Memory B cell (primary cell): ENCODE results near the gene RNF214.

ENCODE experiments used
- ATAC-seq: fragments of 150-1000 bp; cut with Tn5 transposase; 2 replicates; pipeline ENCODE4 v1.10.0; 2021; ENCODE audit warnings: low read depth, mild to moderate bottlenecking, moderate library complexity
- DNase-seq, 2 donors: peaks; one replicate each; pipeline ENCODE4 v3.0.0; 2022; ENCODE audit warnings: low spot score in 2 of 2
- H3K27ac Mint-ChIP-seq: one replicate; pipeline ENCODE4 v1.8.0; 2022; ENCODE audit warnings: mild to moderate bottlenecking, moderate library complexity, mixed read lengths
- H3K27me3 Mint-ChIP-seq: one replicate; pipeline ENCODE4 v1.8.0; 2022; ENCODE audit warnings: mixed read lengths
- H3K36me3 Mint-ChIP-seq: one replicate; pipeline ENCODE4 v1.8.0; 2022; ENCODE audit warnings: mild to moderate bottlenecking, mixed read lengths
- H3K4me1 Mint-ChIP-seq: one replicate; pipeline ENCODE4 v1.8.0; 2022; ENCODE audit warnings: mixed read lengths
- H3K4me3 Mint-ChIP-seq: one replicate; pipeline ENCODE4 v1.8.0; 2022; ENCODE audit warnings: mild to moderate bottlenecking, moderate library complexity, mixed read lengths
- H3K9me3 Mint-ChIP-seq: one replicate; pipeline ENCODE4 v1.8.0; 2022; ENCODE audit warnings: mixed read lengths

Gene RNF214

DNA sequence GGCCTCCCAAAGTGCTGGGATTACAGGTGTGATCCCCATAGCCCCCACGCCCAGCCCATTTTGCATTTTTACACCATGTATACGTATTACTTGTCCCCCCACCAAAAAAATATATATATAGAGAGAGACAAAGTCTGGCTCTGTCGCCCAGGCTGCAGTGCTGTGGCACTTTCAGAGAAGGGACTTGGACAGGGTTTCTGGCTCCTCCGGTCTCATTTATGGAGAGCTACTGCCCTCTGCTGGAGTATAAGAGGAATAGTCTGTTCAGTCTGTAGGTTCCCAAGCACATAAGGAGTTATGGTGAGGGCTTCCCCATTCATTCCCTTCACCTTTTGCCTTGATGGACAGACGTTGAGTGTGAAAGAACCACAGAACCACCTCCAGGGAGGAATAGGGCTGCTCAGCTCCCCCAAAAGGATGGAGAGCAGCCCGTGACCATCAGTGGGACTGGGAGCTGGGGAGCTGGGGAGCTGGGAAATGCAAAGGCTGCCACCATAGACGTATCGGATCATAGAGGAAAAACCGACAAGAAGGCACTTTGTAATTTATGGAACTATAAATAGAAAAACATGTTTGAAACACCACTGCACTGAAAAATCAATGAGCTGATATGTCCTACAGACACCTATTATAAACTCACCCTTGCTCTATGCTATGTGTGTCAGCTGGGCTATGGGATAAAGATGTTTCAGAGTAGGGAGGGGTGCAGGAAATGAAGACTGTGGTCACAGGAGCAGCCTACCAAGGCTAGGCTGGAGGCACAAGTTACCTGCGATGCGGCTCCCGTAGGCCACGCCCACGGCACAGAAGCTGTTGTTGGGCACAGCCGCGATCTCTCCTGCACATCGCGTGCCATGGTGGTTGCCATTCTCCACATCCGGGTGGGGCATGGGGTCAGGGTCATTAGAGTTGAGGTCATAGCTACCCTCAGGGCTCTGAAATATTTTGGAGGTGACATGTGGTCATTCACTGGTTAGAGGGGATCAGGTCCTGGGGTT is 5.8 kb upstream of the RNF214 start:
- DNase-seq (peak; percentile 43 to 68), ATAC-seq (peak; percentile 73)
- H3K4me3 Mint-ChIP-seq: no peak overlapping the region
- H3K27ac Mint-ChIP-seq: peak overlapping the region; percentile 15
- H3K36me3 Mint-ChIP-seq: peaks cover 33% of the 10 kb centered on the region
- peaks cover 31% of the 10 kb centered on the region for H3K4me1 Mint-ChIP-seq
- no peaks in the 10 kb centered on the region for H3K9me3 Mint-ChIP-seq
- no peaks in the 10 kb centered on the region for H3K27me3 Mint-ChIP-seq

DNA sequence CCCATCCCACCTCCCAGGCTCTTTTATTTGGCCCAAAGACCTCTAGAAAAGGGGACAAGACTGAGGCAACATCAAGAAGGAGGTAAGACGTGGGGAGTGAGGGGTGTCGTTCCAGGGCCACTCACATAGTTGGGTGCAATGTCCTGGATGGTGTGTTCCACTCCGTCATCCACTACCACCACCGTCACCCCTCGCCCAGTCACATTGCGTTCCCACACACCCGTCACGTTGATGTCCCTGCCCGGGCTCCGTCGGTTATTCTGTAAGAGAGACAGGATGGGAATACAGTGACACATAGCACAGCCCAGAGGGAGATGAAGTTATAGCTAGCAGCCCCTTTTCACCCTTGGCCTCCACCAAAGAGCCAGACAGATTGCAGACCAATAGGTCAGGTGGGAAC is 4.4 kb upstream of the RNF214 start:
- DNase-seq (no peak), ATAC-seq (no peak)
- H3K4me1 Mint-ChIP-seq: peaks cover 33% of the 10 kb centered on the region
- H3K27ac Mint-ChIP-seq: no peak overlapping the region
- peaks cover 28% of the 10 kb centered on the region for H3K36me3 Mint-ChIP-seq
- H3K9me3 Mint-ChIP-seq: no peaks in the 10 kb centered on the region
- peak overlapping the region; percentile 41 for H3K4me3 Mint-ChIP-seq
- no peaks in the 10 kb centered on the region for H3K27me3 Mint-ChIP-seq

DNA sequence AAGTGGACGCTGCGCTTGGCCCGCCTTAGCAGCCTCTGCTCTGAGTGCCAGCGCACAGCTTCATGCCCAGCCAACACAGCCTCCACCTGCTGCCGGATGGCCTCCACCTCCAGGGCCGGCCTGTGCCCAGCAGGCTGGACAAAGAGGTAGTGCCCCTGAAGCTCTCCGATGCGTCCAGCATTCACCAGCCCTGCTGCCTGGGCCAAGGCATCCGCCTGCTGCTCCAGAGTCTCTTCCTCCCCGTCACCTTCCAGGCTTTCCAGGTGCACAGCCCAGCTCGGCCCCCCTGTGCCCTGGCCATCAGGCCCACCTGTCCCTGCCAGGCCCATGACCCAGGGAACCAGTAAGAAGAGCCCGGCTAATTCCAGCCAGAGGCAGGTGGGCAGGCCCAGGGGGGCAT is 3.1 kb upstream of the RNF214 start:
- DNase-seq (no peak), ATAC-seq (no peak)
- peaks cover 42% of the 10 kb centered on the region for H3K4me1 Mint-ChIP-seq
- peak overlapping the region; percentile 97 for H3K27ac Mint-ChIP-seq
- peaks cover 22% of the 10 kb centered on the region for H3K36me3 Mint-ChIP-seq
- H3K4me3 Mint-ChIP-seq: peak overlapping the region; percentile 99
- no peaks in the 10 kb centered on the region for H3K9me3 Mint-ChIP-seq
- no peaks in the 10 kb centered on the region for H3K27me3 Mint-ChIP-seq

DNA sequence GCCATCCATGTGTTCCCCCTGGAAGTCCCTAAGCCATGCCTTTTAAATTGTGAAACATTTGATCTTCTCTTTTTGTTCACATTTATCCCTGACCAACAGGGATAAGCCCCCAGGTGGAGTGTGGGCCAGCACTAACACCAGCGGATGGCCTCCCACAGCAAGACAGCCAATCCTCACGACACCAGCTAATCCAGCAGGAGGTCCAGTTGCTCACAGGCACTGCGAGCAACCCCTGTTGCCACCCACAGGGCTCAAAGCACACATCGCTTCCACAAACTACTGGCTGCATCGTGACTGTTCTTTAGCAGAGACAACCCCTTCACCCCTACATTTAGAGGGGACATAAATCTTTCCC is 2.6 kb upstream of the RNF214 start:
- Mint-ChIP-seq H3K4me1 (peaks cover 42% of the 10 kb centered on the region), H3K27me3 (no peaks in the 10 kb centered on the region), H3K9me3 (no peaks in the 10 kb centered on the region), H3K4me3 (peak overlapping the region; percentile 99), H3K27ac (peak overlapping the region; percentile 97), H3K36me3 (peaks cover 22% of the 10 kb centered on the region)
- ATAC-seq (no peak), DNase-seq (no peak)

DNA sequence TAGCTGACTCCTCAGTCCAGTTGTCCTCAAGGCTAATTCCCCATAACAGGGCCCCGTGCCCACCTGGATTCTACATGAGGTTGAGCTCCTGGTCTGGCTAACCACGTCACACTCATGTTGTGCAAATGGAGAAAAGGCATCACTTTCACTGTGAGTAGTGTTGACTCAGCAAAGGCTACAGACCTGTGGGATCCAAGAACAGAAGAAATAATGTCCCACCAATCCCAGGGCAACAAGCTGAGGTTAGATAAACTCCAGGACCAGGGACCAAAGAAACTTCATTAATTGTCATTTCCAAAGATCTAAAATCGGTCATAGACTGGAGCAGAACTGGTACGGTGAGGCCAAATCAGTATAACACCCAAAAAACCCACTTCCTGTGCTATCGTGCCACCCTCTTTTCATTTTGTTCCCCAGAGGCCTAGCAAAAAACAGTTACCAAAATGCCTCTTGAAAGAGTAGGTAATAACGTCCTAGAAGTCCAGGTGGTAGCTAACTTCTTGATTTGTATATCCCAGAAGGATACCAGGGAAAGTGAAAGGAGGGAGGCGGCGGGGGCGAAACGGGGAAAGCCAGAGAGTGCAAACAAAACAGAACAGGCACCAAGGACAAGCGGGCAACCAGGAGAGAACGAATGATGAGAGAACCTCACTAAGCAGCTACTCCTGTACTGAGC is 2.0 kb upstream of the RNF214 start:
- peak in 1 of 2 donors; percentile 38 for DNase-seq

DNA sequence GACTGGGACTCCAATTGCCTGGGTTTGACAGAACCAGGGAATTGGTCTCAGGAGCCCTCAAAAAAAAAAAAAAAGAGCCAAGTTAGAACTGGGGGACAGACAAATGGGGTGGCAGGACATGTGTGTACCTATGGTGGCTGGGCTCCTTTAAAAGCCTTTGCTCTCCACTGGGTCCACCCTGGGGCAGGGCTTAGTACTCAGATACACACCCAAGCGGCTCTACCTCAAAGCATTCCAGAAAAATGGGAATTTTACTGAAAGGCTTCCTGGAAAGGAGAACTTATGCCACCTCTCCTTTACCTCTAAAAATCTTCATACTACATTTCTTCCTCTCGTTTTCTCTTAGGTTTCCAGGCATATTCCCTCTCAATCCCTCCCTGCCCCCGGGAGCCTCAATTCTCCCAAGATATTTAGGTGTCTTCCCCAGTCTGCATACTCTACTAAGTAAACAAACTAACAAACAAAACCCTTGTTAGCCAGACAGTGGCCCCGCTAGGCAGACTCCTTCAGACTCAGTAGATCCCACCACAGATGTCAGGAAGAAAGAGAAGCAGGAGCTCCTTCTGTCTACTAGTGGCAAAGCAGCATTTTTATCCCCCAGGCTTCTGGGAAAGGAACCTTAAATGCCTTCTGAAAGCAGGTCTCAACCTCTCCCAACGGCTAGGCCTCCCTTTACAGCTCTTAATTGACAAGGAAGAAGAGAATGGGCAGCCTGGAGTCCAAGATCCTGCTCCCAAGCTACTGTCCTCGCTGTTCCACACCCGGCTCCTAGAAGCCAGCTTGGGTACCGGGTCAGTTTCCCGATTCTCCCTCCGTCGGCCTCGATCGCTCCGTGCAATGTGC is 1.3 kb upstream of the RNF214 start:
- Mint-ChIP-seq H3K27me3 (no peaks in the 10 kb centered on the region), H3K4me1 (peaks cover 42% of the 10 kb centered on the region), H3K27ac (peak overlapping the region; percentile 97), H3K36me3 (peaks cover 22% of the 10 kb centered on the region), H3K9me3 (no peaks in the 10 kb centered on the region), H3K4me3 (peak overlapping the region; percentile 99)
- ATAC-seq (no peak), DNase-seq (no peak)

More for the DNA sequence above, 2.0 kb upstream of the RNF214 start:
- Mint-ChIP-seq H3K27me3 (no peaks in the 10 kb centered on the region), H3K4me1 (peaks cover 42% of the 10 kb centered on the region), H3K4me3 (peak overlapping the region; percentile 99), H3K27ac (peak overlapping the region; percentile 97), H3K9me3 (no peaks in the 10 kb centered on the region), H3K36me3 (peaks cover 22% of the 10 kb centered on the region)
- ATAC-seq: peak; percentile 53

DNA sequence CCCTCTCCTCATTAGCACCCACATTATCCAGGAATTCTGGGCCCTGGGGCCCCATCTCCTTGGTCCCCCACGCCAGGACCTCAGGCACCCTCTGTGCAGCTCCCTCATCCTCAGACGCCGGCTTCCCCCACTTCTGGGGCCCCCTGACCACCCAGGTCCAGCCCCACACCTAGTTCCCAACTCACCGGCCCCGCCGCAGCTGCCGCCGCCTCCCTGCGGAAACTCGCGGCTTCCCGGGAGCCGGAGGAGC is 704 bp upstream of the RNF214 start, which contains the start of gene PCSK7:
PCSK7 (minus strand) TSS at position 232 of the 250 bp plus-strand sequence. CDS start 2,229 bp downstream, outside the sequence.
- Mint-ChIP-seq H3K36me3 (peaks cover 18% of the 10 kb centered on the region), H3K4me3 (peak within 1 kb of the TSS; percentile 99), H3K9me3 (no peaks in the 10 kb centered on the region), H3K27ac (peak within 1 kb of the TSS; percentile 97), H3K27me3 (no peaks in the 10 kb centered on the region), H3K4me1 (peaks cover 39% of the 10 kb centered on the region)
- ATAC-seq: no peak
- DNase-seq: no peak

DNA sequence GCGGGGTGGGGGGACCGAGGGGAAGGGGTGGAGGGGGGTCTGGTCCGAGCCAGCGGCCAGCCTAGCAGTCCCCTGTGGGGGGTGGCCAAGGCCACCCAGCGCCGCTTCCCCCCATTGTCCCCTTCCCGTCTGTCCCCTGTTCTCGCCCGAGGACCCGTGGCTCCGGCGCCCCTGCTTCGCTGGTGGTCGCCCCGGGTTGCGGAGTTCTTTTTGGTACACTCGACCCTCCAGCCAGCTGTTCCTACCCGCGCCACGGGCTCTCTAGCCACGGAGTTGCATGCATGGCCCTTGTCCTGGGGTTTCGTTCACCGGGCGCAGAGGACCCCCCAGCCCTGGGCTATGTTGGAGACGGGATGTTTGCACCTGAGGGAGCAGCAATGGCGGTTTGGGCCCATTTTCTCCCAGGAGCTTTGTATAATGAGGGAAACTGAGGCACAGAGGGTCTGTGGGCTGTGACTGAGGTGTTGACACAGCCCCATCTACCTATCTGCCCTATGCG is 489 bp downstream of the RNF214 start:
- H3K4me3 Mint-ChIP-seq: peak overlapping the region; percentile 91
- H3K27ac Mint-ChIP-seq: peak overlapping the region; percentile 97
- DNase-seq: no peak
- H3K36me3 Mint-ChIP-seq: peaks cover 13% of the 10 kb centered on the region
- H3K4me1 Mint-ChIP-seq: peaks cover 37% of the 10 kb centered on the region
- H3K27me3 Mint-ChIP-seq: no peaks in the 10 kb centered on the region
- H3K9me3 Mint-ChIP-seq: no peaks in the 10 kb centered on the region
- ATAC-seq: no peak

DNA sequence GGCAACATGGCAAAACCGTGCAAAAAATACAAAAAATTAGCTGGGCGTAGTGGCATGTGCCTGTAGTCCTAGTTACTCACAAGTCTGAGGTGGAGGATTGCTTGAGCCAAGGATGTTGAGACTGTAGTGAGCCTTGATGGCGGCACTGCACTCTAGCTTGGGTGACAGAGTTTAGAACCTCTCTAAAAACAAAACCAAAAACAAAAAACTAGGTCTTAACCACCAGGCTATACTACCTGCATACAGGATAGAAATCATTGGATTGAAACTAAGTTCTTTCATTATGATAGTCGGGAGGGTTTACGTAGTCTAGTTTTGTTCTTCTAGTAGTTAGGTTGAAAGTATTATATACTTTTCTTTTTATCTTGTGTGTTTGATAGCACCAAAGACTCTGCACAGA is 5.8 kb downstream of the RNF214 start:
- no peak for ATAC-seq
- Mint-ChIP-seq H3K27ac (no peak overlapping the region), H3K4me3 (no peak overlapping the region), H3K4me1 (peaks cover 8% of the 10 kb centered on the region), H3K9me3 (no peaks in the 10 kb centered on the region), H3K27me3 (no peaks in the 10 kb centered on the region), H3K36me3 (peaks cover 12% of the 10 kb centered on the region)
- DNase-seq: no peak

DNA sequence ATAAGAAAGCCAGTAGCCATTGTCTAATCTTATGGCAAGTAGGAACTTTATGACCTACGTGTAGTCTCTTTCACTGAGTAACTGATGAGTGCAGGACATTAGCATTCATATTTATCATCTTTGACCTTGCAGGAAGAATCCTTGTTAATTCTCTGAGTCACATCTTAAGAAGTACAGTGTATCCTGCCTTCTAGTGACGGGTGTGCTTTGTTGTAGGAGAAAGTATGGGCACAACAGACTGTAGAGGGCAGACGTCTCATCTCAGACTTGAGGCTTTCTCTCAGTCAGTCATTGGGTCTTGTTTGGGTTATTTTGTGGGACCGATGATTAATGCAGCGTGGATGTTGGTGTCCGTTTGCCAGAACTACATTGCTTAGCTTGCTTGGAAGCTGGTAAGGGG is 6.8 kb downstream of the RNF214 start:
- H3K4me3 Mint-ChIP-seq: no peak overlapping the region
- no peaks in the 10 kb centered on the region for H3K9me3 Mint-ChIP-seq
- ATAC-seq (no peak), DNase-seq (no peak)
- H3K36me3 Mint-ChIP-seq: peaks cover 15% of the 10 kb centered on the region
- no peaks in the 10 kb centered on the region for H3K27me3 Mint-ChIP-seq
- H3K27ac Mint-ChIP-seq: no peak overlapping the region
- peaks cover under 1% of the 10 kb centered on the region for H3K4me1 Mint-ChIP-seq

DNA sequence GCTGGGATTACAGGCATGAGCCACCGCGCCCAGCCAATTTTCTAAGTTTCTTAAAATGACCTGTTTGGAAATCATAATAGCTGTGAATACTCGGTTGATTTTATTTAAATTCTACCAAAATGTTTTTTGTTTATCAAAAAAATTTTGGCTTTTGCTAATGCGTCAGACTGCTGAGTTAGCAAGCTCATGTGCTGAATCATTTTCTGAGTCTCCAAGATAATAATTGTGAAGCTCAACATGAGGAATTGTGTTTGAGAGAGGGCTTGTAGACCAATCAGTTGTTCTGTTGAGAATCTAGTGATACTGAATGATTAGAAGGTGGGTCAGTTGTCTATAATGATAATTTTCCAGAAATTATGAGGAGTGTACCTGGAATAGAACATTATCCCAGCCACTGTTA is 15.9 kb downstream of the RNF214 start:
- H3K36me3 Mint-ChIP-seq: peaks cover 32% of the 10 kb centered on the region
- no peaks in the 10 kb centered on the region for H3K27me3 Mint-ChIP-seq
- H3K27ac Mint-ChIP-seq: no peak overlapping the region
- no peaks in the 10 kb centered on the region for H3K9me3 Mint-ChIP-seq
- ATAC-seq (no peak), DNase-seq (no peak)
- H3K4me1 Mint-ChIP-seq: no peaks in the 10 kb centered on the region
- H3K4me3 Mint-ChIP-seq: no peak overlapping the region

DNA sequence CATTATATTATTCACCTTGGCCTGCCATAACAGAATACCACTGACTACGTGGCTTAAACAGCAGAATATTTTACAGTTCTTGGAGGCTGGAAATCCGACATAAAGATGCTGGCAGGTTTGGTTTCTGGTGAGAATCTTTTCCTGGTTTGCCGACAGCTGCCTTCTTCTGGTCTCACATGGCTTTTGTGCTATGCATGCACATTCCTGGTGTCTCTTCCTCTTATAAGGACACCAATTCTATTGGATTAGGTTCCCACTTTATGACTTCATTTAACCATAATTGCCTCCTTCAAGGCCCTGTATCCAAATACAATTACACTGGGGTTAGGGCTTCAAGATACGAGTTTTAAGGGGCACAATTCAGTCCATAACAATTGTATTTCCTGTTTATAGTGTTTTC is 17.1 kb downstream of the RNF214 start:
- ATAC-seq: no peak
- no peaks in the 10 kb centered on the region for H3K27me3 Mint-ChIP-seq
- no peak overlapping the region for H3K27ac Mint-ChIP-seq
- no peak for DNase-seq
- H3K4me3 Mint-ChIP-seq: no peak overlapping the region
- no peaks in the 10 kb centered on the region for H3K4me1 Mint-ChIP-seq
- H3K36me3 Mint-ChIP-seq: peaks cover 33% of the 10 kb centered on the region
- no peaks in the 10 kb centered on the region for H3K9me3 Mint-ChIP-seq

DNA sequence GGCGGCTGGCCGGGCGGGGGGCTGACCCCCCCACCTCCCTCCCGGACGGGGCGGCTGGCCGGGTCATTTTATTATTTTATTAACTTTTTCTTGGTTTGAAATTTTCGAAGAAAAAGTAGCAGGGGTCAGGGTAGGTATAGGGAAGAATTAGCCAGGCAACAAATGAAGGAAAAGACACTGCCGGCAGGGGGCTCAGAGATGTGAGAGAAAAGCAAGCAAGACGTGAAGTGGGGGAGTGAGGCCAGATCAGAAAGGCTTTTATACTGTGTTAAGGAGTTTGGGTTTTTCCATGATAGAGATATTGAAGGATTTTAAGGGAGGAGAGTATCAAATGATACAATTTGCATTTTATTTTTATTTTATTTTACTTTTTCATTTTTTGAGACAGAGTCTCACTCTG is 19.0 kb downstream of the RNF214 start:
- Mint-ChIP-seq H3K9me3 (no peaks in the 10 kb centered on the region), H3K27ac (no peak overlapping the region), H3K4me3 (no peak overlapping the region), H3K4me1 (no peaks in the 10 kb centered on the region), H3K27me3 (no peaks in the 10 kb centered on the region), H3K36me3 (peaks cover 38% of the 10 kb centered on the region)
- no peak for DNase-seq
- no peak for ATAC-seq

DNA sequence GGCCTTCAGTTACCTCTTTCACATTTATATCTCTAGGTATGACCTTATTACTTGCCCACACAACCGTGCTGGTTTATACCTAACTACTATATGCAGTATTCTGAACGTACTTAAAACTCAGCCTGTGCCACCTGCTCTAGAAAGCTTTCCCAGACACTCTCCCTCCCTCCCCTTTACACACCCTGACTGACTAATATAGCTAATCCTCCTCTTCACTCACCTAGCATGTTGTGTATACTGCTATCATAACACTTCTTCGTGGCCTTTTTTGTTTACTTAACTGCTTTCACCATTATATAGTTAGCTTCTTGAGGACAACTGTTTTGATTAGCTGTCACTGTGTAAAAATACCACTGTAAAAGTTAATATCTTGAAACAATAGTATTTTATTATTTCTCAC is 23.5 kb downstream of the RNF214 start:
- Mint-ChIP-seq H3K27ac (no peak overlapping the region), H3K27me3 (no peaks in the 10 kb centered on the region), H3K4me1 (no peaks in the 10 kb centered on the region), H3K4me3 (no peak overlapping the region), H3K36me3 (peaks cover 25% of the 10 kb centered on the region), H3K9me3 (no peaks in the 10 kb centered on the region)
- no peak for DNase-seq
- no peak for ATAC-seq
